ENCODE measurements around the gene GK. TPM values are rescaled to one million over a fixed set of nuclear protein-coding genes. Genes with fewer than 3 reads are reported as not detected.
"Not testable (repeated sequence)": the region's sequence is repeated elsewhere in the genome, so short reads cannot be mapped to it uniquely, and the experiment has no call there.

Gene GK
- total RNA-seq, 1 donor = 5.8 TPM

DNA sequence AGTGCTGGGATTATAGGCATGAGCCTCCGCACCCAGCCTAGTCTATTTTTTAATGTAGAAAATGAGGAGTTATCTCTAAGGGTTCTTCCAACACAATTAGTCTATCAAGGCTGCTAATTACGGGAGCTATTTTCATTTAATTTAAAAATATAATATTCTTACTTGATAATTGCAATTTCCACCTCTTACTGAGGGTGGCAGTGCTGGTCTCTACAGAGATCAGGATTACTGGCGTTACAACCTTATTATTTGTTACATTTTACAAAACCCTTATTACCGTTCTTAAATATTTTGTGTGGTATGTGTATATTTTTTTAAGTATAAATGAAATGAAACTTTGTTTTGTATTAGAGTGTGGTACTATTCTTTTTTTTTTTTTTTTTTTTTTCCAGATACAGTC is 17.6 kb upstream of the GK start:
- Histone ChIP-seq H3K9me3 (ENCODE audit: low read depth, low read length) (no peaks in the 10 kb centered on the region), H3K4me2 (ENCODE audit: insufficient read depth, low read length) (no peak overlapping the region), H4K20me1 (ENCODE audit: insufficient read depth, low read length) (no peaks in the 10 kb centered on the region), H3K36me3 (ENCODE audit: insufficient read depth, low read length) (no peaks in the 10 kb centered on the region), H3K4me3 (ENCODE audit: insufficient read depth, low read length) (no peak overlapping the region), H3K27me3 (ENCODE audit: insufficient read depth, low read length) (no peaks in the 10 kb centered on the region), H3K27ac (ENCODE audit: low read depth, low read length) (no peak overlapping the region), H3K4me1 (ENCODE audit: insufficient read depth, low read length) (no peaks in the 10 kb centered on the region), H3K79me2 (ENCODE audit: insufficient read depth, low read length) (no peaks in the 10 kb centered on the region), H2AFZ (ENCODE audit: low read length) (no peak overlapping the region)
- TF ChIP-seq, protein P1, sequence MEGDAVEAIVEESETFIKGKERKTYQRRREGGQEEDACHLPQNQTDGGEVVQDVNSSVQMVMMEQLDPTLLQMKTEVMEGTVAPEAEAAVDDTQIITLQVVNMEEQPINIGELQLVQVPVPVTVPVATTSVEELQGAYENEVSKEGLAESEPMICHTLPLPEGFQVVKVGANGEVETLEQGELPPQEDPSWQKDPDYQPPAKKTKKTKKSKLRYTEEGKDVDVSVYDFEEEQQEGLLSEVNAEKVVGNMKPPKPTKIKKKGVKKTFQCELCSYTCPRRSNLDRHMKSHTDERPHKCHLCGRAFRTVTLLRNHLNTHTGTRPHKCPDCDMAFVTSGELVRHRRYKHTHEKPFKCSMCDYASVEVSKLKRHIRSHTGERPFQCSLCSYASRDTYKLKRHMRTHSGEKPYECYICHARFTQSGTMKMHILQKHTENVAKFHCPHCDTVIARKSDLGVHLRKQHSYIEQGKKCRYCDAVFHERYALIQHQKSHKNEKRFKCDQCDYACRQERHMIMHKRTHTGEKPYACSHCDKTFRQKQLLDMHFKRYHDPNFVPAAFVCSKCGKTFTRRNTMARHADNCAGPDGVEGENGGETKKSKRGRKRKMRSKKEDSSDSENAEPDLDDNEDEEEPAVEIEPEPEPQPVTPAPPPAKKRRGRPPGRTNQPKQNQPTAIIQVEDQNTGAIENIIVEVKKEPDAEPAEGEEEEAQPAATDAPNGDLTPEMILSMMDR (IDR thresholded peaks at IDR 0.05; ENCODE audit: extremely low read depth, low read depth, low read length) = peak; percentile 39
- no peak for DNase-seq (ENCODE audit: insufficient read length, low spot score, missing footprints)

DNA sequence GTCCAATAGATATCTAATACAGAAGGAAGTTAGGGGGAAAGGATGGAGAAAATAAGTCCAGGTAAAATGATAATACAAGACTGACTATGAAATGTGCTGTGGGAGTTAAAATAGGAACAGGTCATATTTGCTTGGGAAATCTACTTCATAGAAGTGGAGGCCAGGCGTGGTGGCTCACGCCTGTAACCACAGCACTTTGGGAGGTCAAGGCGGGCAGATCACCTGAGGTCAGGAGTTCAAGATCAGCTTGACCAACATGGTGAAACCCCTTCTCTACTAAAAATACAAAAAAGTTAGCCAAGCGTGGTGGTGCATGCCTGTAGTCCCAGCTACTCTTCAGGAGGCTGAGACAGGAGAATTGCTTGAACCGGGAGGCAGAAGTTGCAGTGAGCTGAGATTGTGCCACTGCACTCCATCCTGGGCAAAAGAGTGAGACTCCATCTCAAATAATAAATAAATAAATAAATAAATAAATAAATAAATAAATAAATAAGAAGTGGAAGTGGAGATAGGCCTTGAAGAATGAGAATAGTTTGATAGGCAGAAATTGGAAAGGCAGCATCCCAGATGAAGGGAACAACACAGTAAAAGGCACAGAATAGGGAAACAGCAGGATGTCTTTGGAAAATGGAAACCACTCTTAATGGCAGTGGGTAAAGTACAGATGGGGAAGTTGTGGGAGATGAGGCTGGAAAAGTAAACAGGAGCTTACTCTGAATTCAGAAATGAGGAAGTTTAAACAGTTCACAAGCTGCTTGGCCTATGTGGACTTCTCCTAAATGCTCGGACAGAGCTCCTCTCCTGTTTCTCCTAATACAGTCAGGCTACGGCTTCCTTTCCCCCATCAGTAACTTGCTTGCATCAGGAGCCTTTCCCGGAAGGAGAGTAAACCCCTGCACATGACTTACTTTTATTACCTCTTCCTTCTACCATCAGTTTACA is 15.1 kb upstream of the GK start:
- H3K79me2 ChIP-seq (ENCODE audit: insufficient read depth, low read length) = no peaks in the 10 kb centered on the region
- no peak overlapping the region for H3K27ac ChIP-seq (ENCODE audit: low read depth, low read length)
- no peaks in the 10 kb centered on the region for H3K4me1 ChIP-seq (ENCODE audit: insufficient read depth, low read length)
- H3K9me3 ChIP-seq (ENCODE audit: low read depth, low read length) = no peaks in the 10 kb centered on the region
- no peak overlapping the region for H3K4me3 ChIP-seq (ENCODE audit: insufficient read depth, low read length)
- H2AFZ ChIP-seq (ENCODE audit: low read length) = no peak overlapping the region
- no peaks in the 10 kb centered on the region for H3K36me3 ChIP-seq (ENCODE audit: insufficient read depth, low read length)
- no peak overlapping the region for H3K4me2 ChIP-seq (ENCODE audit: insufficient read depth, low read length)
- no peaks in the 10 kb centered on the region for H4K20me1 ChIP-seq (ENCODE audit: insufficient read depth, low read length)
- TF ChIP-seq, protein P1 (IDR thresholded peaks at IDR 0.05; ENCODE audit: extremely low read depth, low read depth, low read length) = no peak
- DNase-seq (ENCODE audit: insufficient read length, low spot score, missing footprints) = no peak
- H3K27me3 ChIP-seq (ENCODE audit: insufficient read depth, low read length) = no peaks in the 10 kb centered on the region

DNA sequence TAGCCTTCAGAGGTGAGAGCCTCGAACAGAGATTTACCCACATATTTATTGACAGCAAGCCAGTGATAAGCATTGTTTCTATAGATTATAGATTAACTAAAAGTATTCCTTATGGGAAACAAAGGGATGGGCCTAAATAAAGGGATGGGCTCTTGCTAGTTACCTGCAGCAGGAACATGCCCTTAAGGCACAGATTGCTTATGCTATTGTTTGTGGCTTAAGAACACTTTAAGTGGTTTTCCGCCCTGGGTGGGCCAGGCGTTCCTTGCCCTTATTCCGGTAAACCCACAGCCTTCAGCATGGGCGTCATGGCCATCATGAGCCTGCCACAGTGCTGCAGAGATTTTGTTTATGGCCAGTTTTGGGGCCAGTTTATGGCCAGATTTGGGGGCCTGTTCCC is 13.5 kb upstream of the GK start:
- H3K79me2 ChIP-seq (ENCODE audit: insufficient read depth, low read length); DNase-seq (ENCODE audit: insufficient read length, low spot score, missing footprints); H3K27me3 ChIP-seq (ENCODE audit: insufficient read depth, low read length); H3K4me3 ChIP-seq (ENCODE audit: insufficient read depth, low read length); H3K9me3 ChIP-seq (ENCODE audit: low read depth, low read length); H3K27ac ChIP-seq (ENCODE audit: low read depth, low read length); H3K4me1 ChIP-seq (ENCODE audit: insufficient read depth, low read length); H4K20me1 ChIP-seq (ENCODE audit: insufficient read depth, low read length); H2AFZ ChIP-seq (ENCODE audit: low read length); H3K36me3 ChIP-seq (ENCODE audit: insufficient read depth, low read length); H3K4me2 ChIP-seq (ENCODE audit: insufficient read depth, low read length): not testable (repeated sequence)

DNA sequence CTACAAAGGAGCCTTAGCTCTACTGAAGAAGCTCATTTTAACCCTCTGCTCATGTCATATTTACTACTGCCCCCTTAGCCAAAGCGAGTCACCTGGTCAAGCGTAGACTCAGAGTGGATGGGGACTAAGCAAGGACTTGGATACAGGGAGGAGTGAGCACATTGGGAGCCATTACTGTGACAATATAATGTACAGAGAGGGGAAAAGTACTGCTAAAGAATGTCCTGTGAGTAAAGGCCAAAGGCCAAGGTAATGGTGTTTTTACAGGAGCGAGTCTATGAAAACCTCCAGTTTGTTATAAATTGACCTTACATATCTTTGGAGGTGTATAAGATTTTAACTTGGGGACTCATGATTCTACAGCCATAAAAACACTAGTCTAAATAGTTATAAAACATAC is 10.6 kb upstream of the GK start:
- H3K4me3 ChIP-seq (ENCODE audit: insufficient read depth, low read length) = no peak overlapping the region

More for the DNA sequence above, 10.6 kb upstream of the GK start:
- Histone ChIP-seq H3K27me3 (ENCODE audit: insufficient read depth, low read length) (no peaks in the 10 kb centered on the region), H3K27ac (ENCODE audit: low read depth, low read length) (no peak overlapping the region), H3K4me2 (ENCODE audit: insufficient read depth, low read length) (no peak overlapping the region), H3K79me2 (ENCODE audit: insufficient read depth, low read length) (no peaks in the 10 kb centered on the region), H3K9me3 (ENCODE audit: low read depth, low read length) (no peaks in the 10 kb centered on the region), H3K36me3 (ENCODE audit: insufficient read depth, low read length) (no peaks in the 10 kb centered on the region), H3K4me1 (ENCODE audit: insufficient read depth, low read length) (no peaks in the 10 kb centered on the region), H2AFZ (ENCODE audit: low read length) (no peak overlapping the region), H4K20me1 (ENCODE audit: insufficient read depth, low read length) (no peaks in the 10 kb centered on the region)
- DNase-seq (ENCODE audit: insufficient read length, low spot score, missing footprints) = no peak
- TF ChIP-seq, protein P1 (IDR thresholded peaks at IDR 0.05; ENCODE audit: extremely low read depth, low read depth, low read length) = no peak

Data from osteoblast (primary cell).